Activated T-cell treated with anti-CD3 and anti-CD28 coated beads, Interleukin-2, amount 50 U/mL, for 4 hours (primary cell): ENCODE data around the gene SLC25A45. TPM values are rescaled to one million over a fixed set of nuclear protein-coding genes. Genes with fewer than 3 reads are reported as not detected.

Experiments used
- ATAC-seq, 2 donors: fragments of 200-7000 bp; cut with Tn5 transposase; one replicate each; pipeline ENCODE4 v1.10.0; 2021
- DNase-seq: peaks from one replicate; pipeline ENCODE4 v3.0.0-alpha.2; 2020
- H3K27me3 Mint-ChIP-seq: one replicate; pipeline ENCODE4 v1.8.0; 2021; ENCODE audit warnings: low read depth, mixed read lengths
- H3K36me3 Mint-ChIP-seq: one replicate; pipeline ENCODE4 v1.8.0; 2022; ENCODE audit warnings: mixed read lengths; ENCODE audit not compliant: insufficient read depth
- H3K4me1 Mint-ChIP-seq: one replicate; pipeline ENCODE4 v1.8.0; 2021; ENCODE audit warnings: low read depth, mixed read lengths
- H3K4me3 Mint-ChIP-seq: one replicate; pipeline ENCODE4 v1.8.0; 2021; ENCODE audit warnings: mild to moderate bottlenecking, moderate library complexity, mixed read lengths
- H3K9me3 Mint-ChIP-seq: one replicate; pipeline ENCODE4 v1.8.0; 2021; ENCODE audit warnings: mixed read lengths
- total RNA-seq, 3 donors: library from RNA; stranded (reverse); gene quantifications; one replicate each; pipeline ENCODE4 v1.2.1, GENCODE V29; 2021

Gene SLC25A45
- total RNA-seq, 3 donors from 2014 or later, result 7.0 to 11.1 (median 9.5) TPM

- Mint-ChIP-seq H3K36me3 (peaks cover 34% of the 10 kb centered on the region), H3K9me3 (no peaks in the 10 kb centered on the region), H3K27me3 (no peaks in the 10 kb centered on the region), H3K4me3 (peak overlapping the region; percentile 100), H3K4me1 (peaks cover 43% of the 10 kb centered on the region)
- peak in 1 of 2 donors; percentile 2 for ATAC-seq
- DNase-seq, result peak; percentile 67
Measured at GRCh38 chr11:65424205-65425104, 42.0 kb upstream of the SLC25A45 start.

GRCh38 chr11:65423516-65424204 lies 41.2 kb upstream of the SLC25A45 start:
- ATAC-seq (no peak), DNase-seq (peak; percentile 32)
- Mint-ChIP-seq H3K4me1 (peaks cover 41% of the 10 kb centered on the region), H3K4me3 (peak overlapping the region; percentile 100), H3K9me3 (no peaks in the 10 kb centered on the region), H3K36me3 (peaks cover 34% of the 10 kb centered on the region), H3K27me3 (no peaks in the 10 kb centered on the region)

GRCh38 chr11:65422633-65423515 lies 40.4 kb upstream of the SLC25A45 start, which contains the start of gene NEAT1:
TSS of gene NEAT1 (plus strand) at chr11:65422798.
- Mint-ChIP-seq H3K4me1 (peaks cover 39% of the 10 kb centered on the region), H3K36me3 (peaks cover 34% of the 10 kb centered on the region), H3K9me3 (no peaks in the 10 kb centered on the region), H3K4me3 (peak within 1 kb of the TSS; percentile 100), H3K27me3 (no peaks in the 10 kb centered on the region)
- DNase-seq (peak; percentile 89), ATAC-seq (peak; percentile 6 to 11)

DNA sequence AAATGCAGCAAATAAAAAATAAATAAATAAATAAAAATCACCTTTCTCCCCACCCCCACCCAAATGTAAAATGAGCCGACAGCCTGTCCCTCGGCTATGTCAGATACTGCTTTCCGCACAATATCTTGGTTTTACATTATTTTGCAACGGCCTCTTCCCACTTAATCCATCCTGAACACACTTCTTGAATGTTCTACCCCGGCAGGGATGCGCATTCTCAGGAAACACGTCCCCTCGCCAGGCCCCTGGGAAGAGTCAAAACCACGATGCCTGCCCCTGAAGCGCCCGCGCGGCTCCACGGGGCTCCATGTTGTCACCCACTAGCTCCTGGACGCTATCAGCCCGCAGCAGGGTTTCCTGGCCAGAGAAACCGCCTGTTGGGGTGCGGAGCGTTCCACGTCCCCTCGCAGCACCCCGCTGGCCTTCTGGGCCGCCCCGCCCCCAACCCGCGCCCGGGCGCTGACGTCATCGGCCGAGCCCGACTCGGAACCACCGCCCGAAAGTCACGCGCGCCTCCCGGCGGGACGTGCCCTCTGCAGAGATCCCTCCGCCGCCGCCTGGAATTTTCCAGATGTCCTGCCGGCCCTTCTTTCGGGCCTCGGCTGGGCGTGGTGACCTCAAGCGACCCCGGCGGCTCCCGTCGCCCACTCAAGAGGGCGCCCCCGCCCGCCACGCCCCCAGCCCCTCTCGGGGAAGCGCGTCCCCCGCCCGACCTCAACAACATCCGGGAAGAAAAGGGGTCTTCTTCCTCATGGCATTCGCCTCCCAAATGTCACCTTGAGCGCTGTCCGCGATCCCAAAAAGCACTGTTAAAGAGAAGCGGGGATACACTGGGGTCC lies 39.6 kb upstream of the SLC25A45 start:
- H3K36me3 Mint-ChIP-seq, result peaks cover 27% of the 10 kb centered on the region
- H3K27me3 Mint-ChIP-seq, result no peaks in the 10 kb centered on the region
- peaks cover 39% of the 10 kb centered on the region for H3K4me1 Mint-ChIP-seq

GRCh38 chr11:65420979-65421793 lies 38.7 kb upstream of the SLC25A45 start:
- H3K36me3 Mint-ChIP-seq, result peaks cover 21% of the 10 kb centered on the region

More for the DNA sequence above, 39.6 kb upstream of the SLC25A45 start:
- no peaks in the 10 kb centered on the region for H3K9me3 Mint-ChIP-seq
- ATAC-seq, result peak; percentile 3
- H3K4me3 Mint-ChIP-seq, result peak overlapping the region; percentile 100
- peak; percentile 91 for DNase-seq

DNA sequence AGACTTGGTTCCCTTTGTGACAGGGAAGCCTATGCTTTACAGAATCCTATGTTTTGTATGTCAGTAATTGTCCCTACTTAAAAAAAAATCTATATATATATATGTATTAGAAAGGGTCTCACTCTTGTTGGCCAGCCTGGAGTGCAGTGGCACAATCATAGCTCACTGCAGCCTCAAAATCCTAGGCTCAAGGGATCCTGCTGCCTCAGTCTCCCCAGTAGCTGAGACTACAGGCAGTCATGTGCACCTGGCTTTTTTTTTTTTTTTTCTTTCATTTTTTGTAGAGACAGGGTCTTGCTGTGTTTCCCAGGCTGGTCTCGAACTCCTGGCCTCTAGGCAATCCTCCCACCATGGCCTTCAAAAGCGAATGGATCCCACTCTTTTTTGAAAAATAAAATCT lies 38.1 kb upstream of the SLC25A45 start:
- H3K9me3 Mint-ChIP-seq, result no peaks in the 10 kb centered on the region
- H3K4me3 Mint-ChIP-seq, result peak overlapping the region; percentile 100
- H3K4me1 Mint-ChIP-seq, result peaks cover 47% of the 10 kb centered on the region
- peaks cover 19% of the 10 kb centered on the region for H3K36me3 Mint-ChIP-seq
- no peaks in the 10 kb centered on the region for H3K27me3 Mint-ChIP-seq
- DNase-seq (no peak), ATAC-seq (no peak)

More at GRCh38 chr11:65420979-65421793, 38.7 kb upstream of the SLC25A45 start:
- peak; percentile 36 to 47 for ATAC-seq
- peak overlapping the region; percentile 100 for H3K4me3 Mint-ChIP-seq
- H3K27me3 Mint-ChIP-seq, result no peaks in the 10 kb centered on the region
- DNase-seq, result peak; percentile 85
- H3K4me1 Mint-ChIP-seq, result peaks cover 40% of the 10 kb centered on the region
- no peaks in the 10 kb centered on the region for H3K9me3 Mint-ChIP-seq

DNA sequence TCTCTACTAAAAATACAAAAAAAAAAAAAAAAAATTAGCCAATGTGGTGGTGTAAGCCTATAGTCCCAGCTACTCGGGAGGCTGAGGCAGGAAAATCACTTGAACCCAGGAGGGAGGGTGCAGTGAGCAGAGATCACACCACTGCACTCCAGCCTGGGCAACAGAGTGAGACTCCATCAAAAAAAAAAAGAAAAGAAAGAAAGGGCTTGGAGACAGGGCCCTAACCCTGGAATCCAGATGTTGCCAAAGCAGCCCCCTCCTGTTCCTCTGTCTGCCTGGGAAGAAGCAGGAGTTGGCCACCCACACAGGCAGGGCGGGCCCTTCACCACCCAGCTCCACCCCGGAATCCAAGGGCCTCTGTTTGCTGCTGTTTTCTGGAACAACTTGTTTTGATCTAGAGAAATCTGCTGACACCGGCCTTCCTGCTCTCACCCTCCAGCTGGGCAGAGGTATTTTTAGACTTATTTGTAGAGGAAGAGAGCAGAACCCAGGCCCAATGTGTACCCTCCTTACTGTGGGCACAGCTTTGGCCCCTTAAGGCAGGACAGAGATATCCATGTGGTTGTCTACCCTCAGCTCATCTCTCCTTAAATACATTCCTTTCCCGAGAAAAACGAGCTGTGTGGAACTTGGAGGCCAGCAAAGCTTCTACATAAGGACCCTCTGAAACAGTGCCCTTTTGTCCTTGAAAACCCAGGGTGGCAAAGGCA lies 37.5 kb upstream of the SLC25A45 start:
- Mint-ChIP-seq H3K4me1 (peaks cover 49% of the 10 kb centered on the region), H3K9me3 (no peaks in the 10 kb centered on the region), H3K36me3 (peaks cover 19% of the 10 kb centered on the region), H3K4me3 (peak overlapping the region; percentile 100), H3K27me3 (no peaks in the 10 kb centered on the region)
- ATAC-seq (no peak), DNase-seq (peak; percentile 41)

- peaks cover 15% of the 10 kb centered on the region for H3K36me3 Mint-ChIP-seq
- ATAC-seq (no peak), DNase-seq (no peak)
- peak overlapping the region; percentile 100 for H3K4me3 Mint-ChIP-seq
- H3K27me3 Mint-ChIP-seq, result no peaks in the 10 kb centered on the region
- H3K4me1 Mint-ChIP-seq, result peaks cover 49% of the 10 kb centered on the region
- no peaks in the 10 kb centered on the region for H3K9me3 Mint-ChIP-seq
Measured at GRCh38 chr11:65419460-65419771, 37.0 kb upstream of the SLC25A45 start.

- ATAC-seq, result peak; percentile 37 to 47
- no peaks in the 10 kb centered on the region for H3K27me3 Mint-ChIP-seq
- peaks cover 11% of the 10 kb centered on the region for H3K36me3 Mint-ChIP-seq
- DNase-seq, result peak; percentile 55
- H3K9me3 Mint-ChIP-seq, result no peaks in the 10 kb centered on the region
- H3K4me3 Mint-ChIP-seq, result peak overlapping the region; percentile 100
- peaks cover 49% of the 10 kb centered on the region for H3K4me1 Mint-ChIP-seq
Measured at GRCh38 chr11:65418681-65419459, 36.4 kb upstream of the SLC25A45 start.

DNA sequence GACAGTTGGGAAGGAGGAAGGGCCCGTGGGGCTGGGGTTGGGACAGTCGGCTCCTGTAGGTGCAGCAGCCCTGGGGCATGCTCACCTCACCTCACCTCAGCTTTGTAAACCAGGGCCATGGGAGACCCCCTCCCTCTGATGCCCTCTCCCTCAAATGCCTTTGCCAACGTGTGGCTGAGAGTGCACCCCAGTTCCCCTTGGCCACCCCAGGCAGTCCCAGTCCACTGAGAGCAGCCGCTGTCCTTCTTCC lies 35.9 kb upstream of the SLC25A45 start:
- Mint-ChIP-seq H3K4me3 (peak overlapping the region; percentile 100), H3K36me3 (peaks cover 6% of the 10 kb centered on the region), H3K9me3 (no peaks in the 10 kb centered on the region), H3K4me1 (peaks cover 49% of the 10 kb centered on the region), H3K27me3 (no peaks in the 10 kb centered on the region)
- ATAC-seq, result no peak
- DNase-seq, result no peak

- Mint-ChIP-seq H3K9me3 (no peaks in the 10 kb centered on the region), H3K36me3 (peaks cover 5% of the 10 kb centered on the region), H3K4me3 (peak overlapping the region; percentile 100), H3K4me1 (peaks cover 49% of the 10 kb centered on the region), H3K27me3 (no peaks in the 10 kb centered on the region)
- no peak for DNase-seq
- ATAC-seq, result no peak
Measured at GRCh38 chr11:65417702-65418430, 35.4 kb upstream of the SLC25A45 start.
